Measurements from ENCODE around the gene STUB1.

Gene STUB1

DNA sequence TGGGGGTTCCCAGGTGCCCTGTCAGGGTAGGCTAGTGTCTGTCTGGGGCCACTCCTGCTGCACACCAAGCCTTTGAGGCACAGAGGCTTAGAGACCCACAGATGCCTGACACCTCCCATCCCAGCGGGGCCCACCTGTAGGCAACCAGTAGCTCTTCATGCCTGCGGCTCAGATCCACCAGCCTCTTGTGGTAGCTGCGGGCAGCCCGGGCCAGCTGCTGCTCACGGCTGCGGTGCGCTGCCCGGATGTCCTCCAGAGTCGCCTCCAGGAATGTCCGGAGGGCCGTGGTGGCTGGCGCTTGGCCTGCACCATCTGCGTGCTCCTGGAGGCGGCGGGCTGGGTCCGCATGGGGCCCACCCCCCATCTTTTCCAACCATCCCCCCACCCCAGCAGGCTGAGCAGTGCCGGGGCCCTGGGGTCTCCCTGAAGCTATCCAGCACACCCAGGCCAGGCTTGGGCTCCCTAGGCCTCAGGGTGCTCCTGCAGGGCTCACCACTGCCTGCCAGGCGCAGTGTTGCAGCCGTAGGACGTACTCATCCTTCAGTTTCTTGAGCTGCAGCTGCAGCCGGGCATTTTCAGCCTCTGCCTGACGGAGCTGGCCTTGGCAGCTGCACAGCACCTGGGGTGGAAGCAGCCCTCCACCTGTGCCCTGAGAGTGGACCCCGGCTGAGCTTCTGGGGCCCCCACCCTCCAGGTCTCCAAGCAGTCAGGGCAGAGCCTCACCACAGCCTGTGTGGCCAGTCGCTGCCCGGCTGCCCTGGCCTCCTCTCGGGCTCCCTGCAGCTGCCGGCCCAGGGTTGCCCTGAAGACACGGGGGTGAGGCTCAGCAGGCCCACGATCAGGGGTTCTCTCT lies 44.2 kb downstream of the STUB1 start:
- no peak for DNase-seq (ENCODE audit: low read depth in 1 of 2, low spot score in 1 of 2)

DNA sequence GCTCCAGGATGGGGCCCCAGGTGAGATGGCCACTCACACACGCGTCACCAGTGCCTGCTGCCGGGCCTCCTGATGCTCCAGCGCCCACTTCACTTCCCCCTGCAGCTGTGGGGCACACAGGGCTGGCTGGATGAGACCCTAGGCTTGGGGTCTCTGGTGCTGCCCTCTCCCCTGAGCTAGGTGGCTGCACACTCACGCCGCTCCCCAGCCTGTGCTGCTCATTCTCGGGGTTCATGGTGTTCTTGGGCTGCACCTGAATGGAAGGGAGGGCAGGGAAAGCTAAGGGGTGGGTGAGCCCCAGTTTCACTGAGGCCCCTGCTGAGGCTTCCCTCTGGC lies 44.8 kb downstream of the STUB1 start:
- no peak for DNase-seq (ENCODE audit: low read depth in 1 of 2, low spot score in 1 of 2)

DNA sequence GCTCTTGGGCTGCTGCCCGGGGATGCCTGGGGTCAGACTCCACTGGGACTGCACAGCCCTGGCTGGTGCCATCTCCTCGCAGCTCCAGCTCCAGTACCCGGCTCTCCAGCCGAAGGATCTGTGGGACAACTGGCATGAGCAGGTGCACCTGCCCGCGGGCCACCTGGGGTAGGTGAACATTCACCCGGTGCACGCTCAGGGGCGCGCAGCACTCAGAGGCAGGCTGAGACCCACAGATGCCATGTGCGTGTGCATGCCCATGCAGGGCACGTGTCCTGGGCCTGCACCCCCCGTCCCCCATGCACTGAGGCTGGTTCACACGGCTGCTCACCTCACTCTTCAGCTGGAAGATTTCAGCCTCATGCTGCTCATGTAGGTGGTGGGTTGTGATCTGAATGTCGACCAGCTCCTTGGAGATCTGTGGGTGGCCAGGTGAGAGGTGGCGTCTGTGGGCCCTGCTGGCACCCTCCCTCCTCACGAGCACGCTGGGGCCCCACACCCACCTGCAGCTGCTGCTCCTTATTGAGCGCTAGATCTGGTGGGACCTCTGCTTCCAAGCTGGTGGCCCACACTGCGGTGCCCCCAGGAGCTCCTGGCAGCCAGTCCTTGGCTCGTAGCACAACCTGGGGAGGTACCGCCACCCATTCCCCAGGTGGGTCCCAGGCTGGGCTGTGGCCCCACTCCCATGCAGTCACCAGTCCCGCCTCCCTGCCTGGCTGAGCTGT lies 45.4 kb downstream of the STUB1 start:
- no peak for DNase-seq (ENCODE audit: low read depth in 1 of 2, low spot score in 1 of 2)

DNA sequence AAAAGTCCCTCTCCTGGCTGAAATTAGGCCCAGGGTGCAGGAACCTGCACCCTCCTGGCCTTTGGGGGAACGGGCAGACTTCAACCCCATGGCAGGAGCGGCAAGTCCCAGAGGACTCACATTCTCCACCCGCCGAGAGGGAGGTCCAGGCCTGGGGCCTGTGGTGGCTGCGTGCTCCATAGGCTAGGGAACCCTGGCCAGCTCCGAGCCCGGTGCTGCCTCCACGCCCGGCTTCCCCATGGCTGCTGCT lies 45.9 kb downstream of the STUB1 start:
- no peak for DNase-seq (ENCODE audit: low read depth in 1 of 2, low spot score in 1 of 2)

DNA sequence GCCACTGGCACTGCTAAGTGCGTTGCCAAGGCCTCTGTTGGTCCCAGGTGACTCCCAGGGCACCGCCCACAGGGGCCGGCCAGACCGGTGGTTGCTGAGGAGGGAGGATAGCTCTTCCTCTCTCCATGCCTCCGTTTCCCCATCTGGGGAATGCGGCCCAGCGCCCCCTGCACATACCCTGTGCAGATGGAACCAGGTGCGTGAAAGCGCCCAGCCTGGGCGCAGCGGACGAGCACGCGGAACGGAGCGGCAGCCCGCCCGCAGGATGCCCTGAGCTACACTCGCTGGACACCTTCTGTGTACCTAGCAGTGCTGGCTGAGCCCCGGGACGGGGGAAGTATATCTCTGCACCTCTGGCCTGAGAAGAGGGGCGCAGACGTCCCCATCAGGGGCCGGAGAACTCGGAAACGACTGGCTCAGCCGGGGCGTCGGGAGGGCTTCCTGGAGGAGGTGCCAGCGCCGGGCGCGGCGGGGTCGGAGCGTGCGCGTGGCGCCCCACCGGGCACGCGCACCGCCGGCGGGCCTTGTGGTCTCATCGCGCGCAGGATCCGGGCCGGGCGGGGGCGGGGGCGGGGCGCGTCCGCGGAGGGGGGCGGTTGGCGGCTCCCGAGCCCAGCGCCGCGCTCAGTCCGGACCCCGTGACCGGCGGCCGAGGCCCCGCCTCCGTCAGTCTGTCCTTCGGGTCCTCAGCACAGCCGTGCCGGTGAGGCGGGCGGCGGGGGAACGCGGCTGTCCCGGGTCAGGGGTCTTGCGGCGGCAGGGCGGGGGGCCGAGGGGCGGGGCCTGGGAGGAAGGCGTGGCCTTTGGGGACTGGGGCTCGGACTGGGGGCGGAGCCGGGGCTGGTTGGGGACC lies 46.5 kb downstream of the STUB1 start, which contains the start of the genes CCDC78 and HAGHL:
Gene CCDC78, minus strand, starts transcription at position 6 of the 853 bp plus-strand sequence. CDS start 76 bp downstream, outside the sequence.
Gene HAGHL, plus strand, starts transcription at position 669 of the 853 bp plus-strand sequence. CDS start 404 bp downstream, outside the sequence.
- DNase-seq (ENCODE audit: low read depth in 1 of 2, low spot score in 1 of 2): peak; percentile 29 to 33

DNA sequence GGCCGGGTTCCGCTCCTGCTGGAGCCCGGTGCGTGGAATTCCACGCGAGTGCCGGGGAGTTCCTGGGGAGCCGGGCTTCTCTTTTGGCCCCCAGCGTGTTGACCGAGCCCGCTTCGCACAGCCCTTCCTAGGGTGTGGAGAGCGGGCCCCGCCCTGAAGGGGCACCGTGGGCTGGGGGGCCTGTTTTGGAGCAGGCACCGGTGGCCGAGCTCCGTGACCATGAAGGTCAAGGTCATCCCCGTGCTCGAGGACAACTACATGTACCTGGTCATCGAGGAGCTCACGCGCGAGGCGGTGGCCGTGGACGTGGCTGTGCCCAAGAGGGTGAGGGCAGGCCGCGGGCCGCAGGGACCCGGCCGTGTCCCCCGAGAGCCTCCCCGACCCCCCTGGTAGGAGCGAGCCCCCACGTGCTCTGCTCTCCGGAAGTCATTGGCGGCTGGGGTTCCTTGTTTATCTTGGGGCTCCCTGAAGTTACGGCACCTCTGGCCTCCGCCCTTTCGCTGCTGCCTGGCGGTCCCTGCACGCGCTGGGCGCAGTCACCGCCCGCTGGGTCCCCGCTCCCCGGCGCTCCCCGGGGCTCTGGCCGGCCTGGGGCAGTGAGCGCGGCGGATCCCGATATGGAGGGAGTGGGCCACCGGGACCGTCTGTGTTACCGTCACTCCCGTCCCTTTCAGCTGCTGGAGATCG lies 47.2 kb downstream of the STUB1 start:
- DNase-seq (ENCODE audit: low read depth in 1 of 2, low spot score in 1 of 2): no peak

DNA sequence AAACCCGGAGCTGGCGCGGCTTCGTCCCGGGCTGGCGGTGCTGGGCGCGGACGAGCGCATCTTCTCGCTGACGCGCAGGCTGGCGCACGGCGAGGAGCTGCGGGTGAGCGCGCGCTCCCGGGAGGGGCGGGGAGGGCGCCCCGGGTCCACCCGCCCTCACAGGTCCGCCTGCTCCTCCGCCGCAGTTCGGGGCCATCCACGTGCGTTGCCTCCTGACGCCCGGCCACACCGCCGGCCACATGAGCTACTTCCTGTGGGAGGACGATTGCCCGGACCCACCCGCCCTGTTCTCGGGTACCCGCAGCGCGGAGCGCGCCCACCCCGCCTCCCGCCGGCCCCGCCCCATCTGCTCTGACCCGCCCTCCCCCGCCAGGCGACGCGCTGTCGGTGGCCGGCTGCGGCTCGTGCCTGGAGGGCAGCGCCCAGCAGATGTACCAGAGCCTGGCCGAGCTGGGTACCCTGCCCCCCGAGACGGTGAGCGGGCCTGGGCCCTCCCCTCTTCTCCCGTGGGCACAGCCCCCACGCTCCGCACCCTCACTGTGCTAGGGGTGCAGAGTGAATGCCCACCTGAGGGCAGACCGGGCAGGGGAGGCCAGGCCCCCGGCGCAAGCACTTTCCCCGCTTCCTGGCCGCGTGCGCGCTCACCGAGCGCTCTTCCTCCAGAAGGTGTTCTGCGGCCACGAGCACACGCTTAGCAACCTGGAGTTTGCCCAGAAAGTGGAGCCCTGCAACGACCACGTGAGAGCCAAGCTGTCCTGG lies 48.1 kb downstream of the STUB1 start:
- peak in 1 of 2 donors; percentile 44 for DNase-seq (ENCODE audit: low read depth in 1 of 2, low spot score in 1 of 2)

DNA sequence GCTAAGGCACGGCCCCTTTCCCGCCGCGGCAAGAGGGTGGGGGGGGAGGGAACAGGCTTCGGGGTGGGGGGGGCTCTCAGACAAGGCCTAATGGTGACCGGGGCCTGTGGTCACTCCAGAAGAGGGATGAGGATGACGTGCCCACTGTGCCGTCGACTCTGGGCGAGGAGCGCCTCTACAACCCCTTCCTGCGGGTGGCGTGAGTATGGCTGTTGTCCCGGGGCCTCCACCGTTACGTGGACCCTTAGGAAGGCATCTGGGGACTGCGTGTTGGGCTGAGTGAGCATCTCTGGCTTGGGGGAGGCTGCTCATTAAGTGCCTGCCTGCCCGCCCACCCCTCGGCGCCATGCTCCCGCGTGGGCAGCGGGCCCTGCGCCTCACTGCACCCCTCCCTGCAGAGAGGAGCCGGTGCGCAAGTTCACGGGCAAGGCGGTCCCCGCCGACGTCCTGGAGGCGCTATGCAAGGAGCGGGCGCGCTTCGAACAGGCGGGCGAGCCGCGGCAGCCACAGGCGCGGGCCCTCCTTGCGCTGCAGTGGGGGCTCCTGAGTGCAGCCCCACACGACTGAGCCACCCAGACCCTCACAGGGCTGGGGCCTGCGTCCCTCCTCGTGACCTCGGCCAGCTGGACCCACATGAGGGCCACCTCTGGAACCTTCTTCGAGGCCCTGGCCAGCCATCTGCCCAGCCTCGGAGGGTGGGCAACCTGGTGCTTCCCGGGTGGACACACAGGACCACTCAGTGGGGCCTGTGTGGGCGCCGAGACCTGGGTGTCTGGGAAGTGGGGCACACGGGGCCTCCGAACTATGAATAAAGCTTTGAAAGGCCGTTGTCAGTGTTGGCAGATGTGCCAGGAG lies 48.9 kb downstream of the STUB1 start:
- no peak for DNase-seq (ENCODE audit: low read depth in 1 of 2, low spot score in 1 of 2)

DNA sequence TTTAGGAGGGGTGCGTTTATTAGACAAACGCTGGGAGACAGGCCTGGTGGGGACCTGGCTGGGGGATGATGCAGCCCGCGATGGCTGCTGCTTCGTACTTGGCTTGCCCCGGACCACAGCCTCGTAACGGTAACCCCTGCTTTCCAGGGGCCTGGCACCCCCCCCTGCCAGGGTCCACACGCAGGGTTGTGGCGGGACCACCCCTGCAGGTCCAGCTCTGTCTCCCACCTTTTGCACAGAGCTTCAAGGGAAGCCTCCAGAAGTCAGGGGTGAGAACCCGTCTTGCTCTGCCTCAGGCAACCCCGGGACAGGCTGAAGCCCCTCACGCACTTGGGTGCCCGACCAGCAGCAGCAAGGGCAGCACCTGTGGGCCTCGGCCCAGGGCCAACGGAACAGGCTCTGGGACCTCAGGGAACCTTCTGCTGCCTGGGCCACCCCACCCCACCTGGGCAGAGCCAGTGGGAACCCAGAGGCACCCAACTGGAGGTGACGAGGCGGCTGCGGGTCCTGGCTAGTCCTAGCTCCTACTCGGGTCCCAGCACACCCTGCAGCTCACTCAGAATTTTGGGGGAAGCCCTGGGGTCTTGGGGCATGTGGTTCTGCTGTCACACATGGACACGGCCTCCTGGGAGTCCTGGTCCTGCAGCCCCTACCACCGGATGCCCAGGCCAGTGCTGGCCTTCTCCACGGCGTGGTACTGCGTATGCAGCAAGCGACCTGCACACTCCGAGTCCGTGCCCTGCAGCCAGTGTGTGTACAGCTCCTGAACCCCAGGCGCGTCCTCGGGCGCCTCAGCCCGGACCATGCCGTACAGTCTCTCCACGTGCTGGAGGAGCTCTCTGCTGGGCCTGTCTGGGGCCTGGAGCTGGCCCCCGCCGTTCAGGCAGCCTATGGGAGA lies 49.8 kb downstream of the STUB1 start:
- no peak for DNase-seq (ENCODE audit: low read depth in 1 of 2, low spot score in 1 of 2)

DNA sequence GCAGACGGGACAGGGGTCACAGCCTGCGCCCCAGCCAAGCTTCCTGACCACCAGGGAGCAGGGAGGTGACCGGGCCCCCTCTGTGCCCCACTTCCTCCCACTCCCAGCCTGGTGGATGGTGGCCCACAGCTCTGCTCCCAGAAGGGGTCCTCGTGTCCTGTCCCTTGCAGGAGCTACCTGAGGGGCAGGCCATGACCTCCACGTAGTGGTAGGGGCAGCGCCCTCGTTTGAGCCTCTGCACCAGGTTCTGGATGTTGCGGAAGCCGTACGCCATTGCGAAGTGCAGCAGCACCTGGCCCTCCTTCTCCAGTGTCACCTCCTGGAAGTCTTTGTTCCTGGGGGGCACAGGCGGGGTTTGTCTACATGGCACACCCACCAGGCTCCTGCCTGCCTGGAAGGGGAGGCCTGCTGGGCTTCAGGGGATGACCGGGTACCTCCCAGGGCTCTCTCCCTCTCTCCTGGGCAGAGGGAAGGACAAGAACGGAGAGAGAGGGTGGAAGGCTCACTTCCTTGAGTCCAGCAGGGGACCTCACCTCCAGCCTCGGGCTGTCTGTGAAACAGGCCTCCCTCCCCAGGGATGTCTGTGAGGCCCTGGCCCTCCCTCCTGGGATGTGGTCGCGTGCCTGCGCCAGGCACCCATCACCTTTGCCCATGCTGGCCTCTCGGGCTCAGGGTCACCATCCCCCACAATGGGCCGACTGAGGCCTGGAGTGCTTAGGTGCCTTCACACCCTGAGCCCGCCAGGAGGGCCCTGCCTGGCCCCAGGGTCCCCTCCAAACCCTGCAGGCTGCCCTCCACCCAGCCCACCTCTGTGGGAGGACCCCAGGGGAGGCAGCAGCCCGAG lies 50.7 kb downstream of the STUB1 start:
- no peak for DNase-seq (ENCODE audit: low read depth in 1 of 2, low spot score in 1 of 2)

DNA sequence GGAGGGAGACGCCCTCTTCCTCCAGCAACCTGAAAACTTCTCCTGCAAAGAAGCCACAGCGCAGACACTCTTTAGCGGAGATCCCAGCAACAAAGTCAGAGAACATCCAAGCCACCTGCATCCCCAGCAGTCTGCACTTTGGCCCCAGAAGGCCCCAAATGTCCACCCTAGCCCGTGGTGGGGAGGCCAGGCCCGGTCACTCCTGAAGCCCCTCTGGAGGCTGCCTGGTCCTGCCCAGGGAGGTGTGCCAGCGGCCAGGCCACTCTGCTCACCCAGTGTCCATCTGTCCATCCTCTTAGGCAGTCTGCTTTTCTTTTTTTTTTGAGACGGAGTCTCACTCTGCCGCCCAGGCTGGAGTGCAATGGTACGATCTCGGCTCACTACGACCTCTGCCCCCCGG lies 52.1 kb downstream of the STUB1 start:
- DNase-seq (ENCODE audit: low read depth in 1 of 2, low spot score in 1 of 2): no peak

Measured in activated T-helper 1 cell treated with anti-CD3 and anti-CD28 coated beads, Interleukin-2, amount 50 U/mL, for 16 hours (primary cell).